Activated B cell treated with CpG ODN at 0.5 μM for 24 hours (primary cell): ENCODE results near the gene FBXO24. TPM values are rescaled to one million over a fixed set of nuclear protein-coding genes. Genes with fewer than 3 reads are reported as not detected.

Experiments used
- ATAC-seq: fragments of 200-7000 bp; cut with Tn5 transposase; one replicate; pipeline ENCODE4 v1.10.0; 2021; ENCODE audit warnings: low read depth, mild to moderate bottlenecking, moderate library complexity
- CTCF ChIA-PET: fragments of 350-600 bp; sonication (Branson Sonifier 250); formaldehyde crosslinking; loops from one replicate; lab custom pipeline; 2021; ENCODE audit warnings: antibody characterized with exemption; lab: Charles Lee
- POLR2A ChIA-PET: fragments of 350-600 bp; sonication (Branson Sonifier 250); formaldehyde crosslinking; loops from one replicate; lab custom pipeline; 2021; ENCODE audit warnings: antibody characterized with exemption; lab: Charles Lee
- DNase-seq: peaks from one replicate; pipeline ENCODE4 v3.0.0; 2022
- H3K27ac Mint-ChIP-seq: one replicate; pipeline ENCODE4 v1.8.0; 2020; ENCODE audit warnings: mixed read lengths
- H3K27me3 Mint-ChIP-seq: one replicate; pipeline ENCODE4 v1.8.0; 2021; ENCODE audit warnings: mixed read lengths
- H3K36me3 Mint-ChIP-seq: one replicate; pipeline ENCODE4 v1.8.0; 2021; ENCODE audit warnings: low read depth, mixed read lengths
- H3K4me1 Mint-ChIP-seq: one replicate; pipeline ENCODE4 v1.8.0; 2021; ENCODE audit warnings: mixed read lengths
- H3K4me3 Mint-ChIP-seq: one replicate; pipeline ENCODE4 v1.8.0; 2020; ENCODE audit warnings: mild to moderate bottlenecking, mixed read lengths
- H3K9me3 Mint-ChIP-seq: one replicate; pipeline ENCODE4 v1.8.0; 2020; ENCODE audit warnings: mixed read lengths
- CTCF ChIP-seq: fragments of 200-600 bp; IDR thresholded peaks from one replicate; pipeline ENCODE4 v1.8.0; 2022; ENCODE audit warnings: antibody characterized with exemption, mild to moderate bottlenecking
- intact Hi-C: fragments of 100-400 bp; cut with micrococcal nuclease; formaldehyde crosslinking; loops from one replicate; pipeline ENCODE4 v1.15.1; 2024
- total RNA-seq: library from RNA; stranded (reverse); gene quantifications from 2 replicates; pipeline ENCODE4 v1.2.3, GENCODE V29; 2022

The FBXO24 gene
- total RNA-seq, 1 donor from 2014 or later = 1.9 TPM

- H3K27ac Mint-ChIP-seq = no peak overlapping the region
Measured at GRCh38 chr7:100570954-100571828, 14.9 kb upstream of the FBXO24 start.

GRCh38 chr7:100571829-100572116, 14.4 kb upstream of the FBXO24 start:
- Mint-ChIP-seq H3K4me3 (no peak overlapping the region), H3K9me3 (no peaks in the 10 kb centered on the region), H3K27me3 (no peaks in the 10 kb centered on the region), H3K4me1 (peaks cover 42% of the 10 kb centered on the region), H3K27ac (no peak overlapping the region), H3K36me3 (peaks cover 33% of the 10 kb centered on the region)
- DNase-seq (no peak), ATAC-seq (no peak)
- no peak for TF ChIP-seq CTCF
- intact Hi-C loops = no loop called here
- ChIA-PET CTCF (interaction anchor here (0.6 to 1.6 kb wide), 3 partner anchors 12 to 63 kb away, joined by 3 to 5 read pairs (median 3); no protein-coding TSS in a partner anchor), POLR2A (interaction anchor here (0.9 to 1.9 kb wide), 3 partner anchors 10 to 15 kb away, joined by 5 to 13 read pairs (median 11); partner anchors contain the start of genes FBXO24 and LRCH4)

More at GRCh38 chr7:100570954-100571828, 14.9 kb upstream of the FBXO24 start:
- TF ChIP-seq CTCF = no peak
- H3K27me3 Mint-ChIP-seq = no peaks in the 10 kb centered on the region
- peaks cover 28% of the 10 kb centered on the region for H3K36me3 Mint-ChIP-seq
- peaks cover 42% of the 10 kb centered on the region for H3K4me1 Mint-ChIP-seq
- intact Hi-C loops = no loop called here
- ChIA-PET CTCF (interaction anchor here (0.6 to 1.6 kb wide), 3 partner anchors 12 to 63 kb away, joined by 3 to 5 read pairs (median 3); no protein-coding TSS in a partner anchor), POLR2A (interaction anchor here (0.9 to 1.9 kb wide), 4 partner anchors 11 to 28 kb away, joined by 5 to 13 read pairs (median 8); partner anchors contain the start of genes FBXO24 and LRCH4)
- H3K4me3 Mint-ChIP-seq = peak overlapping the region; percentile 19
- no peaks in the 10 kb centered on the region for H3K9me3 Mint-ChIP-seq
- DNase-seq (no peak), ATAC-seq (no peak)

GRCh38 chr7:100572281-100572948, 13.7 kb upstream of the FBXO24 start:
- Mint-ChIP-seq H3K4me3 (no peak overlapping the region), H3K27ac (no peak overlapping the region), H3K9me3 (no peaks in the 10 kb centered on the region), H3K27me3 (no peaks in the 10 kb centered on the region), H3K36me3 (peaks cover 35% of the 10 kb centered on the region), H3K4me1 (peaks cover 39% of the 10 kb centered on the region)
- TF ChIP-seq CTCF = no peak
- DNase-seq = no peak
- intact Hi-C loops = no loop called here
- no peak for ATAC-seq
- ChIA-PET POLR2A (interaction anchor here (0.6 kb wide), 1 partner anchor 47 kb away, joined by 3 read pairs; no protein-coding TSS in a partner anchor), CTCF (no interaction called here)

- CTCF ChIA-PET = no interaction called here
- Mint-ChIP-seq H3K27ac (no peak overlapping the region), H3K4me1 (peaks cover 32% of the 10 kb centered on the region), H3K27me3 (no peaks in the 10 kb centered on the region), H3K4me3 (no peak overlapping the region), H3K9me3 (no peaks in the 10 kb centered on the region), H3K36me3 (peaks cover 35% of the 10 kb centered on the region)
- no peak for DNase-seq
- ATAC-seq = no peak
- no peak for TF ChIP-seq CTCF
- POLR2A ChIA-PET = interaction anchor here (0.5 to 0.6 kb wide), 2 partner anchors 18 to 46 kb away, joined by 3 to 5 read pairs; no protein-coding TSS in a partner anchor
- intact Hi-C loops = no loop called here
Measured at GRCh38 chr7:100572949-100573675, 13.0 kb upstream of the FBXO24 start.
